Immature natural killer cell (primary cell): ENCODE results near the gene POC1B. TPM values are rescaled to one million over a fixed set of nuclear protein-coding genes. Genes with fewer than 3 reads are reported as not detected.

Source experiments
- DNase-seq, 3 donors: peaks; one replicate each; pipeline ENCODE4 v3.0.0; 2022; ENCODE audit warnings: mixed read lengths in 1 of 3
- H3K27ac Mint-ChIP-seq, 6 donors: one replicate each; pipeline ENCODE4 v1.8.0; 2020; ENCODE audit warnings: mixed read lengths in 6 of 6, mild to moderate bottlenecking in 5 of 6, inconsistent platforms in 4 of 6, moderate library complexity in 3 of 6
- H3K27me3 Mint-ChIP-seq, 3 donors: one replicate each; pipeline ENCODE4 v1.8.0; 2020 to 2021; ENCODE audit warnings: low read depth in 3 of 3, mild to moderate bottlenecking in 3 of 3, mixed read lengths in 3 of 3, moderate library complexity in 3 of 3, inconsistent platforms in 1 of 3
- H3K36me3 Mint-ChIP-seq, 3 donors: one replicate each; pipeline ENCODE4 v1.8.0; 2020; ENCODE audit warnings: mixed read lengths in 3 of 3, inconsistent platforms in 2 of 3, mild to moderate bottlenecking in 2 of 3
- H3K4me1 Mint-ChIP-seq, 2 donors: one replicate each; pipeline ENCODE4 v1.8.0; 2020; ENCODE audit warnings: inconsistent platforms in 2 of 2, mild to moderate bottlenecking in 2 of 2, mixed read lengths in 2 of 2, moderate library complexity in 1 of 2
- H3K4me3 Mint-ChIP-seq, 5 donors: one replicate each; pipeline ENCODE4 v1.8.0; 2020; ENCODE audit warnings: mild to moderate bottlenecking in 5 of 5, mixed read lengths in 5 of 5, inconsistent platforms in 3 of 5, moderate library complexity in 3 of 5
- H3K9me3 Mint-ChIP-seq, 6 donors: one replicate each; pipeline ENCODE4 v1.8.0; 2020; ENCODE audit warnings: mild to moderate bottlenecking in 6 of 6, mixed read lengths in 6 of 6, inconsistent platforms in 4 of 6, moderate library complexity in 3 of 6
- polyA plus RNA-seq, 3 donors: library from polyadenylated mRNA; unstranded; fragments of 300-500 nt; fragmentation: Illumina TruSeq; gene quantifications; one replicate each; pipeline ENCODE4 v1.2.3, GENCODE V29; 2021

Gene POC1B
- polyA plus RNA-seq, 3 donors from 2014 or later, result 57.0 to 85.1 (median 57.9) TPM

DNA sequence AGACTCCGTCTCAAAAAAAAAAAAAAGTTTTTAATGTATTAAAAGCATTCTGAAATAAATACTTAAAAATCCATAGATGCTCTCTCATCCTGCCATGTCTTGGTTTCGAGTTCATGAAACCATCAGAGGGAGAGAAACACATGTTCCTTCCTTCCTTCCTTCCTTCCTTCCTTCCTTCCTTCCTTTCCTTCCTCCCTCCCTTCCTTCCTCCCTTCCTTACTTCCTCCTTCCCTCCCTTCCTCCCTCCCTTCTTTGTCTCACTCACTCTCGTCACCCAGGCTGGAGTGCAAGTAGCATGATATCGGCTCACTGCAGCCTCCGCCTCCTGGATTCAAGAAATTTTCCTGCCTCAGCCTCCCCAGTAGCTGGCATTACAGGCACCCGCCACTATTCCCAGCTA lies 113.2 kb downstream of the POC1B start:
- Mint-ChIP-seq H3K27ac (no peak overlapping the region), H3K36me3 (peaks cover 0 to 12% (median 7%) of the 10 kb centered on the region in 3 donors), H3K4me3 (no peak overlapping the region), H3K9me3 (no peaks in the 10 kb centered on the region), H3K4me1 (no peaks in the 10 kb centered on the region), H3K27me3 (peaks cover 0 to 2% (median 0%) of the 10 kb centered on the region in 3 donors)
- no peak for DNase-seq

DNA sequence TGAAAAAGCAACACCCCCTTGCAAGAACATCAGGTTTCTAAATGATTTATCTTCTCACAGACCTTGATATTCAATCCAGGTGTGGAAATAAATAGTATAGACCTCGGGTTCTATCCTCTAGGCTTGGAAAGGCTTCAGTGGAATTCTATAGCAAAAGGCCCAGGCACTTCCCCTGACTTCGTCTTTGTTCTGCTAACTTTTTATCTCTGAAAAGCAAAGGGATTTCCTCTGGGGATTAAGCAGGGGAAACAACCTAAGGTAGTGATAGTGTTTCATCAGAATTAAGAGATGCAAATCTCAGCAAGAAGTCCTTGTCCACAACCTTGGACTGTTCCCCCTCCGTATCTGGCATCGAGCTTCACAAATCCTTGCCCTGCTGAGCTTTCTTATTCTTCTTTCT lies 114.0 kb downstream of the POC1B start:
- peaks cover 0 to 2% (median 0%) of the 10 kb centered on the region in 3 donors for H3K27me3 Mint-ChIP-seq
- H3K36me3 Mint-ChIP-seq, result peaks cover 0 to 12% (median 7%) of the 10 kb centered on the region in 3 donors
- H3K27ac Mint-ChIP-seq, result peak overlapping the region in 2 of 6 donors; percentile 31 to 47
- DNase-seq, result no peak
- H3K4me1 Mint-ChIP-seq, result no peaks in the 10 kb centered on the region
- H3K9me3 Mint-ChIP-seq, result no peaks in the 10 kb centered on the region
- no peak overlapping the region for H3K4me3 Mint-ChIP-seq

DNA sequence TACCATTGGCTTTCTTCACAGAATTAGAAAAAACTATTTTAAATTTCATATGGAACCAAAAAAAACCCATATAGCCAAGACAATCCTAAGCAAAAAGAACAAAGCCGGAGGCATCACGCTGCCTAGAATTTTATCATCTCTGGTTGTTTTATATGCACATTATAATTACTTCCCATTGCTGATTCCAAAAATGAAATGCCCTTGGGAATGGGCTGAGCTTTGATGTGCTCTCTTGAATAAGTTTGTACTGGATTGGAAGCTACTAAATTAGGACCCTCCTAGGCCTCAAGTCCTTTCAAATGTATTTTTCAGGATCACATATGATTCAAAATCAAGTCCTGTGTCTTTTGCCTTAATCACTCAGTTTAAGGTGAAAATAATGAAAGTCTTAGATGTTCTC lies 114.6 kb downstream of the POC1B start:
- DNase-seq, result no peak
- Mint-ChIP-seq H3K27ac (no peak overlapping the region), H3K27me3 (peaks cover 0 to under 1% (median 0%) of the 10 kb centered on the region in 3 donors), H3K4me1 (no peaks in the 10 kb centered on the region), H3K9me3 (no peaks in the 10 kb centered on the region), H3K36me3 (peaks cover 0 to 12% (median 4%) of the 10 kb centered on the region in 3 donors), H3K4me3 (no peak overlapping the region)

DNA sequence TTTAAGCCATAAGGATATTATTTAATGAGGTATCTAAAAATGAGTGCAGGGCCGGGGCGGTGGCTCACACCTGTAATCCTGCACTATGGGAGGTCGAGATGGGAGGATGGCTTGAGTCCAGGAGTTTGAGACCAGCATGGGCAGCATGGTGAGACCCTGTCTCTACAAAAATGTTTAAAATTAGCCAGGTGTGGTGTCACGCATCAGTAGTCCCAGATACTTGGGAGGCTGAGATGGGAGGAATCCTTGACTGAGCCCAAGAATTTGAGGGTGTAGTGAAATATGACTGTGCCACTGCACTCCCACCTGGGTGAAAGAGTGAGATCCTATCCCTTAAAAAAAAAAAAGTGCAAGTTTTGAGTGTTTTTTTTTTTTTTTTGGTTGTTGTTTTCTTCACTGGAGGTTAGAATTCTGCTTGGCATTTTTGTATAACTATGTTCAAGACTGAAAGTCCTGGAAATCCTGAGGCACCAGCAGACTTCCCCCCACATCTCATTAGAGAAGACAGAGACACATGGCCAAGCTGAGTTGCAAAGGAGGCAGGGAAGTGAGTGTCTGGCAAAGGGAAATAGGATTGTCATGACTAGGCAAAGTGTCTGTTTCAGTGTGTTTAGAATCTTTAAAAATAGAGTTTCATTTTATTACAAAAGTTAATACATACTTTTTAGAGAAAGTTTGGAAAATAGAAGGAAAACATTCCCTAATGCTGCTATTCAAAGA lies 120.1 kb downstream of the POC1B start:
- Mint-ChIP-seq H3K4me3 (no peak overlapping the region), H3K36me3 (peaks cover 0 to 21% (median 8%) of the 10 kb centered on the region in 3 donors), H3K27ac (no peak overlapping the region), H3K27me3 (peaks cover 0 to 1% (median 0%) of the 10 kb centered on the region in 3 donors), H3K9me3 (no peaks in the 10 kb centered on the region), H3K4me1 (peaks cover 0 to 2% of the 10 kb centered on the region in 2 donors)
- no peak for DNase-seq

DNA sequence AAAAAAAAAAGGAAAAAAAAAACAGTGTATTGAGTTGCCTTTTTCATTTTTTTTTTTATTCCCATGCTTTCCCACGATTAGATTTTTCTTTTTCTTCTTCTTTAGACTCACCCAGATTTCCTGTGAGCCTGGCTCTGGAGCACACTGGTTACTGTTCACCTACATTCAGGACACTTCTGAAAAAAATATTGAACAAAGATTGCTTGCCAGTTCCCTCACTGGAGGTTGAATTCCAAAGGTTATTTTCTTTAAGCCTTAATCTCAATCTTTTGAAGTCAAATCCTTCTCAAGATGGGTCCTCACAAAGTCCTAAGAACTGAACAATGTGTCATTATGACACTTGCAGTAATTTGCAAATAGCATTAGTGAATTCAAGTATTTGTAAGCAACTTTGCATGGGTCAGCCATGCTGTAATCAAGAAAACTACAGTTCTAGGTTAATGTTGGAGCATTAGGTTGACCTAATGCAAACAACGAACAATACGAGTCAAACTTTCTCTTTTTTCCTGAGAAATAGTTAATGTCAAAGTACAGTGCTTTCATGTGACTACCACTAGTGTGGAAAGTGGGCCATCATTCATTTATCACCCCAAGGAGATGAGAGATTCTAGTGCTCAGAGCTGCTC lies 124.3 kb downstream of the POC1B start:
- H3K36me3 Mint-ChIP-seq, result peaks cover 0 to 9% (median 6%) of the 10 kb centered on the region in 3 donors
- no peaks in the 10 kb centered on the region for H3K9me3 Mint-ChIP-seq
- DNase-seq, result no peak
- H3K4me1 Mint-ChIP-seq, result peaks cover 23% of the 10 kb centered on the region in 2 donors
- peaks cover 0 to 1% (median 0%) of the 10 kb centered on the region in 3 donors for H3K27me3 Mint-ChIP-seq
- peak overlapping the region; percentile 4 to 64 (median 31) for H3K27ac Mint-ChIP-seq
- no peak overlapping the region for H3K4me3 Mint-ChIP-seq

DNA sequence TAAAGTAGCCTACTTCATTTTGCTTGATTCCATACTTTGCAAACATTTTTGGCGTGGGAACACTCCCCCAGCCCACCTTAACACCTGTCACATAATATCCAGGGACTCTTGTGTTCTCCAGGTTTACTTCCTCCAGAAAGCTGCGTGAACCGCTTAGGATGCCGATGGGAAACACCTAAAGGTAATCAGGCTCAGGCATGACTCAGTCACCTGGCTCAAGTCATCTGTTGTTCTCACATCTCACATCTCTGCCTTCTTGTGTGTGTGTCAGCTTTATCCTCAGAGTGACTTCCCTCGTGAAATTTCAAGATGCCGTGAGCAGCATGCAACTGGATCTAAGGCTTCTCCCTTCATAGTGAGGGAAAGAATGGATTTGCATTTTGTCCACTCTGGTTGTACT lies 125.4 kb downstream of the POC1B start:
- Mint-ChIP-seq H3K4me1 (peaks cover 25% of the 10 kb centered on the region in 2 donors), H3K4me3 (no peak overlapping the region), H3K27ac (peak overlapping the region in 3 of 6 donors; percentile 25 to 83 (median 26)), H3K27me3 (peaks cover 0 to 1% (median 0%) of the 10 kb centered on the region in 3 donors), H3K36me3 (peaks cover 0 to 9% (median 6%) of the 10 kb centered on the region in 3 donors), H3K9me3 (no peaks in the 10 kb centered on the region)
- DNase-seq, result no peak

DNA sequence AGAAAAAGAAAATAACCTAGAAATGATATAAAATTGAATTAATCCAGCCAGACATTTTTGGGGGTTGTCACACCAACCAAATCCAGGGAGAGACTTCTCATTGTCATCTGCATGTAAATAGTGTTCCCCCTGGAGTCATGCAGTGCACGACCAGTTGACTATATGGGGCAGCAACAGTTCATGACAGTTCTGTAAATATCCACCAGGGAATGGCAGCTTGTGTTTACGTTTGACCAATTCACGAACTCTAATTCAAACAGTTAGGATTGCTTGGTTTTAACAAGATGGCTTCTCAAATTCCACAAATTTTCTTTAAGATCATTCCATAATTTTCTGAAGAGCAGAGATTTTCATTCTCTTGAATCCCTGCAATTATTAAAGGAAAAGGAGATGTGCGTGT lies 130.1 kb downstream of the POC1B start:
- H3K4me1 Mint-ChIP-seq, result peaks cover 28 to 32% of the 10 kb centered on the region in 2 donors
- peak overlapping the region in 3 of 6 donors; percentile 19 to 89 (median 35) for H3K27ac Mint-ChIP-seq
- H3K36me3 Mint-ChIP-seq, result peaks cover 3 to 6% (median 3%) of the 10 kb centered on the region in 3 donors

DNA sequence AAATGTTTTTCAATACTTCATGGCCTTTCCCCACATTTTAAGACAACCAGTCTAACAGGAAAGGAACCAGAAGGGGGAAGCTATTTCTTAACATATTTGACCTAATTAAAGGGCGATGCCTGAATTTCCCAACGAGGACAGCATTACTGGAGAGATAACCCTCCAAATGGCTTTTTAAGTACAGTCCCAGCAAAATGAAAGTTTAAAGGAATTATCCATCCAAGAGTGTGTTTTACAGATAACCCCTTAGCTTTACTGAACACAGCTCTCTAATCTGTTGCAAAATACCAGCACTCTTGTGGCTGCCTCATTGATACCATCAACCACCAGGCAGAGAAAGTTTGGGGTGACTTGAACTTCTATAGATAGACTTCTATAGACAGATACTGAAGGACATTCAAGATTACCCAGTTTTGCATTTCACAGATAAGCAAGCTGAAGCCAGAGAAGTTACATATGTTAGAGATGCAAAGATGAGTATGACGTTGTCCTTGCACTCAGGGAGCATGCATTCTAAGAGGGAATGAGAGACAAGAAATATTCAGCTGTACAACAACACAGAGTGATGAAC lies 132.2 kb downstream of the POC1B start:
- Mint-ChIP-seq H3K4me3 (no peak overlapping the region), H3K27me3 (peaks cover 0 to 2% (median 0%) of the 10 kb centered on the region in 3 donors), H3K36me3 (peaks cover 3 to 6% (median 3%) of the 10 kb centered on the region in 3 donors), H3K9me3 (no peaks in the 10 kb centered on the region), H3K27ac (peak overlapping the region in 2 of 6 donors; percentile 8 to 47), H3K4me1 (peaks cover 41 to 42% of the 10 kb centered on the region in 2 donors)
- no peak for DNase-seq

More for the DNA sequence above, 130.1 kb downstream of the POC1B start:
- no peak overlapping the region for H3K4me3 Mint-ChIP-seq
- DNase-seq, result no peak
- peaks cover 0 to 2% (median 0%) of the 10 kb centered on the region in 3 donors for H3K27me3 Mint-ChIP-seq
- no peaks in the 10 kb centered on the region for H3K9me3 Mint-ChIP-seq

DNA sequence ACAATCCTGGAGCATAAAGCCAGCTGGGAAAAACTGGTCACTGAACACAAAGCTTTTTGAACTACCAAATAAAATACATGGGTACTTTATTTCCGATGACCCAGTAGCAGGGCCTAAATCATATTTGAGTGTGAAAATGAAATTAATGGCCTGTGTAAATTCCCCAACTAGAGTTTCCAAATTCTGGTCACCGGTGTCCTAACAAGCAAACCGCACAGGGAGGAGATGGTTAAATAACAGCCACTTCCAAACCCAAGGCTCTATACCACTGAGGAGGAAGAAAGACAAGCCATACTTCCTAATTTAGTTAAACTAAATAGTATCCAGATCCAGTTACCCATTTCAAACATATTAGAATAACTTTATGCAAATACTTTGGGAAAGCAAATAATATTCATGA lies 133.5 kb downstream of the POC1B start:
- peaks cover 28 to 30% of the 10 kb centered on the region in 2 donors for H3K4me1 Mint-ChIP-seq
- H3K9me3 Mint-ChIP-seq, result no peaks in the 10 kb centered on the region
- H3K4me3 Mint-ChIP-seq, result no peak overlapping the region
- H3K36me3 Mint-ChIP-seq, result peaks cover 3 to 6% (median 3%) of the 10 kb centered on the region in 3 donors
- H3K27me3 Mint-ChIP-seq, result peaks cover 0 to 2% (median 0%) of the 10 kb centered on the region in 3 donors
- H3K27ac Mint-ChIP-seq, result no peak overlapping the region
- no peak for DNase-seq

DNA sequence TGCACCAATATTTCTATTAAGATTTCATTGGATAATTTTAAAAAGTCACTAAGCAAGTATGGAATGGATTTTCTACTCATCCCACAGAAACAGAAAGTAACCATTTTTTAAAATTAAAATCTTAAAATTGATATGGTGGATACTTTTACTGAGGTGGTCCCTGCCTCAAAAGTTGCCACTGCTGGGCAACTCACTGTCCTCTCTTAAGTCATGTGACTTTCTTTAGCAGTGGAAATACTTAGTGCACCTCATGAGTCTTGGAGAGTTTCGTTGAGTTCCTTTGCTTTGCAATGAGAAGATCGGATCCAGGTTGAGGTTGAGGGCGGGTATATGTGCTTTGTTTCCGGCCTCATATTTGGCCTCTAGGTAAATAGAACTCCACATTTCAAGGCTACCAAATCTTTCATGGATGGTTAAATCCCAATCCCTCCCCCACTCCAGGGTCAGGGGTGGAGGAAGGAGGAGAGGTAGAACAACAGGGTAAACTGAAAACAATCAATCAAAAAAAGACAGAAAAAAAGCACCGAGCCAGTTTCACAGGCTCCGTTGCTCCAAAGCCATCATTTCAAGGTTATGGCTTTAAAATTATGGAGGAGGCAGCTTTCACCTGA lies 134.0 kb downstream of the POC1B start:
- DNase-seq, result no peak
- H3K4me1 Mint-ChIP-seq, result peaks cover 23 to 24% of the 10 kb centered on the region in 2 donors
- no peak overlapping the region for H3K4me3 Mint-ChIP-seq
- H3K27ac Mint-ChIP-seq, result no peak overlapping the region
- H3K27me3 Mint-ChIP-seq, result peaks cover 0 to 2% (median 0%) of the 10 kb centered on the region in 3 donors
- no peaks in the 10 kb centered on the region for H3K9me3 Mint-ChIP-seq
- peaks cover 3 to 6% (median 3%) of the 10 kb centered on the region in 3 donors for H3K36me3 Mint-ChIP-seq

DNA sequence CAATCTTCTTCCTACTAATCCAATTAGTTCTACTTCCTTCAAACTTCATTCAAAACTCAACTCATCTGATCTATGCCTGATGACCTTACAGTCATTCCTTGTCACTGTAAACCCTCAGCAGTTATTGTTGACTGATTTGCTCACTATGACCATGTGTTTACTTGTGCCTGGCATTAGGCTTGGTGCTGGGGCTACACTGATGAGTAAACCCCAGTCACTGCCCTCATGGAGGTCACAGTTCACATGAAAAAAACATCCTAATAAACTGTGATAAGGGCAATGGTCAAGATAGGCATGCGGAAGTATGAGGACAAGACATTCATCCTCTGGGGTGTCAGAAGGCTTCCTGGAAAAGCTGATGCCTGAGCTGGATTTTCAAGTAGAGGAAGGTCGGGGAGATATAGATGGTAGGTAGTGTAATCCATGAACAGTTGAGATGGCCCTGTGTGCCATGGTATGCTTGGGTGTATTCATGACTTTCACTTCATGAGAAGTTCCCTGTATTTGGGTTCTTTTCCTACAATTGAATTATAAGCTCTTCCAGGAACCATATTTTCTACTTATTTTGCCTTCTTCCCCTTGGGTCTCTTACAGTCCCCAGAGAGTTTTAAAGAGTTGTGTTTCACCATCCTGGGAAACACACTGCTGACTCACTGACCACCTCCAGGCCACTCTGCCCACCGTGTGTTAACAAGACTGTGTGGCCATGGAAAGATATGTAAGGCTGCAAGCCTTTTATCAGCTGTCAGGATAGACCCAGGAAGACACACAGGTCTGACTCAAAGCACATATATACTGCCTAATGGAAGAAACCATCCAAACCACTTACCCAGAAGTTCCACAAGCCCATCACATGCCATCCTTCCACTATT lies 134.8 kb downstream of the POC1B start:
- no peak for DNase-seq
- Mint-ChIP-seq H3K9me3 (no peaks in the 10 kb centered on the region), H3K27me3 (peaks cover 0 to 2% (median 0%) of the 10 kb centered on the region in 3 donors), H3K4me3 (no peak overlapping the region), H3K4me1 (peaks cover 20% of the 10 kb centered on the region in 2 donors), H3K27ac (peak overlapping the region in 1 of 6 donors; percentile 1), H3K36me3 (peaks cover 3 to 6% (median 3%) of the 10 kb centered on the region in 3 donors)

DNA sequence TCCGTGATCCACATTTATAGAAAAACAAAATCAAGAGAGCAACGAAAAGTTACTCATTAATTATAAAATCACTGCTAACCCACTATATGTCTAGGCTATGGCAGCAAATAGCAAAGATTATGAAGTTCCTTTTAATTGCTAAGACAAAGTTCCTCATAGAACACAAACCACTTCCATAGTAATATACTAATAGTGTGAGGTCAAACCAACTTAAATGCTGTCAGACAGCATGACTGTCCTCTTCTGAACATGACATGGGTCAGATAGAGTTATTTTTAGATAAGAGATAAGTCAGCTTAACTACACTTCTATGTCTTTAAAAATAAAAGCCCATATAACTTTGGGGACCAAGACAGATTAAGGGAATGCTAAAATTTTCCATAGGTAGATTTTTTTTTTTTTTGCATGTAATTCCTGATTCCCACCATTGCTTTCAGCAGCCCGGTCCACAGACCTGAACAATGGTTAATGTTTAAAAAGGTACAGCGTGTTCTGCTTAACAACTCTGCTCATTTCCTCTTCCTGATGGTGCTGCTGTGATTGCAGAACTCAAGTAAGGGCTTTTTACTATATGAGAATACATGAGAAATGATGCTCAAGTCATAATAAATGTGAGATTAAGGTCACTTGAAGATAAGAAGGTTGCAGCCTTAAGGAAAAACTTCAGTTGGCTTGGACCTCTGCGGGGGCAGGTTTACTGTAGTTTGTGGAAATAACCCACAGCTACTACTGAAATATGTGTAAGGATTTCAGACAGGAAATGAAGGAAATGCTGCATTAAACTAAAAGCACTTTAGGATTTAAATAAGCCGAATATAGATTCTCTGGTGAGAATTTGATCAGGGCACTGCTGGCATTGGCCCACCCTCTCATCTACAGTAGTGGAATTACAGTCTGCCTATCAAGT lies 135.8 kb downstream of the POC1B start:
- no peak for DNase-seq
- Mint-ChIP-seq H3K4me3 (peak overlapping the region in 1 of 5 donors; percentile 6), H3K27me3 (peaks cover 0 to 4% (median 0%) of the 10 kb centered on the region in 3 donors), H3K27ac (peak overlapping the region in 1 of 6 donors; percentile 42), H3K4me1 (peaks cover 18 to 20% of the 10 kb centered on the region in 2 donors), H3K9me3 (no peaks in the 10 kb centered on the region), H3K36me3 (peaks cover 3 to 6% (median 3%) of the 10 kb centered on the region in 3 donors)
